ENCODE data around the gene PLAC8. TPM values are rescaled to one million over a fixed set of nuclear protein-coding genes. Genes with fewer than 3 reads are reported as not detected.
"Not testable (repeated sequence)": the region's sequence is repeated elsewhere in the genome, so short reads cannot be mapped to it uniquely, and the experiment has no call there.

PLAC8 gene
- total RNA-seq, 4 donors from 2014 or later: 0.78 to 3.5 (median 2.0) TPM

DNA sequence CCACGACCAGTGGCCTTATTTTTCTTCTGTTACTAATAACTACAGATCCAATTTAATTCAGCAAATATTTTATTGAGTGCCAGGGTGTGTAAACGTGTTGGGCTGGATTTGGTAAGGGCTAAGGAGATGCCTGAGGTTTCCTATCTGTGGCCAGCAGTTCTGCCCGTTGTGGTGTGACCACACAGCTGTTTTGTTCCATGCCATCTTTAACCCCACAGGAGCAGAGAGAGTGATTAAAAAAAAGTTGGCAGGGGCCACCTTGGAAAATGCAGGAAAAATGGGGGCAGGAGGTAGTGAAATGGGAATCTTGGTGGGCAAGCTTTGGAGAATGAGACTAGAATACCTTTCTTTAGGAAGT, 1.1 kb downstream of the PLAC8 start:
- WGBS: 52% methylated on average over 3 of the region's 3 CpGs
- Histone ChIP-seq H3K27me3 (no peaks in the 10 kb centered on the region), H3K4me1 (peaks cover 8 to 16% (median 15%) of the 10 kb centered on the region in 4 donors), H3K27ac (replicated peaks in 1 of 4) (no peak overlapping the region), H3K4me3 (peak overlapping the region in 1 of 4 donors; percentile 12), H3K36me3 (no peaks in the 10 kb centered on the region), H3K9me3 (no peaks in the 10 kb centered on the region)
- DNase-seq (ENCODE audit: extremely low spot score): no peak
- intact Hi-C loops (cut with DNase I): loop anchor here (5.0 kb wide), 1 partner anchor 36 kb away; no protein-coding TSS in a partner anchor
- TF ChIP-seq EP300 (IDR thresholded peaks at IDR 0.05) (no peak), POLR2AphosphoS5 (IDR thresholded peaks at IDR 0.05) (no peak), POLR2A (IDR thresholded peaks at IDR 0.05; ENCODE audit: low read depth) (no peak)
- TF ChIP-seq, protein P1, sequence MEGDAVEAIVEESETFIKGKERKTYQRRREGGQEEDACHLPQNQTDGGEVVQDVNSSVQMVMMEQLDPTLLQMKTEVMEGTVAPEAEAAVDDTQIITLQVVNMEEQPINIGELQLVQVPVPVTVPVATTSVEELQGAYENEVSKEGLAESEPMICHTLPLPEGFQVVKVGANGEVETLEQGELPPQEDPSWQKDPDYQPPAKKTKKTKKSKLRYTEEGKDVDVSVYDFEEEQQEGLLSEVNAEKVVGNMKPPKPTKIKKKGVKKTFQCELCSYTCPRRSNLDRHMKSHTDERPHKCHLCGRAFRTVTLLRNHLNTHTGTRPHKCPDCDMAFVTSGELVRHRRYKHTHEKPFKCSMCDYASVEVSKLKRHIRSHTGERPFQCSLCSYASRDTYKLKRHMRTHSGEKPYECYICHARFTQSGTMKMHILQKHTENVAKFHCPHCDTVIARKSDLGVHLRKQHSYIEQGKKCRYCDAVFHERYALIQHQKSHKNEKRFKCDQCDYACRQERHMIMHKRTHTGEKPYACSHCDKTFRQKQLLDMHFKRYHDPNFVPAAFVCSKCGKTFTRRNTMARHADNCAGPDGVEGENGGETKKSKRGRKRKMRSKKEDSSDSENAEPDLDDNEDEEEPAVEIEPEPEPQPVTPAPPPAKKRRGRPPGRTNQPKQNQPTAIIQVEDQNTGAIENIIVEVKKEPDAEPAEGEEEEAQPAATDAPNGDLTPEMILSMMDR (IDR thresholded peaks at IDR 0.05): no peak

DNA sequence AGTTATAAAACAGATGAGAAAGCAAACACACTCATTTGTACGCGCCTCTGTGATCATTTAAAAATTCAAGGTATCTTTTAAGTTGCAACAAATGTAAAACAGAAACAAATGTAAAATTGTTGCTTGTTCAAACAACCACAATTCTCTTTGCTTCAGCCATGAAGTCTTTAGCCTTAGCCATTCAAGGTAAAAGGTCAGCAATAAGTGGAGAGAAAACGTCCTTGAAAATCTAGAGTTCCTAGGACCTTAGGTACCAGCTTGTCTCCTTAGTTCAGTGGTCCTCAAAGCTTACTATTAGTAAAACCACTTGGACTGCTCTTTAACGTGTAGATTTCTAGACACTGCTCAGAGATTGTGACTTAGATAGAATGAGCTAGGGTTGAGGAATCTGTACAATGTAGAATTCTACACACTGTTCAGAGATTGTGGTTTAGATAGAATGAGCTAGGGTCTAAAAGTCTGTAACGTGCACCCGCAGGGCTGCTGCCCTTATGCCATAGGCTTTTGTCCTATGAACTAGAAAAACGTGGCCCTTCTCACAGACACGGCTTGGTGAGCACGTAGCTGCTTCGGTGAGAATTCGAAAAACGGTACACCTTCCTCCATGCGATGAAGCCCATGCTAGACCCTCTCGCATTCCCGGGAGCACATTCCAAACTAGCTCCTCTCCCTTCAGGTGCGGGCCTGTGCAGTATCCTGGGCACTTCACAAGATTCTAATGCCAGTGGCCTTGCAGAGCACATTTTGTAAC, 1.7 kb downstream of the PLAC8 start:
- intact Hi-C loops (cut with DNase I): loop anchor here (5.0 kb wide), 1 partner anchor 36 kb away; no protein-coding TSS in a partner anchor
- Histone ChIP-seq H3K27me3 (no peaks in the 10 kb centered on the region), H3K4me1 (peaks cover 8 to 16% (median 15%) of the 10 kb centered on the region in 4 donors), H3K27ac (replicated peaks in 1 of 4) (no peak overlapping the region), H3K36me3 (no peaks in the 10 kb centered on the region), H3K4me3 (peak overlapping the region in 1 of 4 donors; percentile 12), H3K9me3 (no peaks in the 10 kb centered on the region)
- no peak for DNase-seq (ENCODE audit: extremely low spot score)
- 85% methylated on average over 16 of the region's 16 CpGs for WGBS
- TF ChIP-seq POLR2AphosphoS5 (IDR thresholded peaks at IDR 0.05) (no peak), EP300 (IDR thresholded peaks at IDR 0.05) (no peak), POLR2A (IDR thresholded peaks at IDR 0.05; ENCODE audit: low read depth) (no peak)
- TF ChIP-seq, protein P1 (IDR thresholded peaks at IDR 0.05): no peak

- Histone ChIP-seq H3K4me1 (peaks cover 8 to 16% (median 15%) of the 10 kb centered on the region in 4 donors), H3K27ac (replicated peaks in 1 of 4) (no peak overlapping the region), H3K9me3 (no peaks in the 10 kb centered on the region), H3K36me3 (no peaks in the 10 kb centered on the region), H3K4me3 (no peak overlapping the region), H3K27me3 (no peaks in the 10 kb centered on the region)
- no peak for TF ChIP-seq POLR2A (IDR thresholded peaks at IDR 0.05; ENCODE audit: low read depth)
- TF ChIP-seq EP300 (IDR thresholded peaks at IDR 0.05): no peak
- TF ChIP-seq, protein P1 (IDR thresholded peaks at IDR 0.05): no peak
- TF ChIP-seq POLR2AphosphoS5 (IDR thresholded peaks at IDR 0.05): no peak
- intact Hi-C loops (cut with DNase I): loop anchor here (5.0 kb wide), 1 partner anchor 35 kb away; no protein-coding TSS in a partner anchor
- 91% methylated on average over 2 of the region's 2 CpGs for WGBS
- DNase-seq (ENCODE audit: extremely low spot score): no peak
These were observed 2.3 kb downstream of the PLAC8 start for GRCh38 chr4:83112231-83112630.

DNA sequence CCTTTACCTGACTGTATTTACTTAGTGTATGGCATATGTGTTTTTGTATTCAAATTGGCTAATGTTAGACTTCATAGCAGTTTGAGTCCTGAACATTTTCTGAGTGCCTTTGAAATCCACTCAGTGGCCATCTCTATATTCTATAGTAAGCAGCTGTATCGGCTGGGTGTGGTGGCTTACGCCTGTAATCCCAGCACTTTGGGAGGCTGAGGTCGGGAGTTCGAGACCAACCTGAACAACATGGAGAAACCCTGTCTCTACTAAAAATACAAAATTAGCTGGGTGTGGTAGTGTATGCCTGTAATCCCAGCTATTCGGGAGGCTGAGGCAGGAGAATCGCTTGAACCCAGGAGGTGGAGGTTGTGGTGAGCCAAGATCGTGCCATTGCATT, 2.8 kb downstream of the PLAC8 start:
- peaks cover 8 to 16% (median 15%) of the 10 kb centered on the region in 4 donors for H3K4me1 ChIP-seq
- not testable (repeated sequence) for H3K27me3 ChIP-seq; H3K9me3 ChIP-seq; H3K36me3 ChIP-seq; H3K27ac ChIP-seq (replicated peaks in 1 of 4); DNase-seq (ENCODE audit: extremely low spot score); H3K4me3 ChIP-seq
- intact Hi-C loops (cut with DNase I): loop anchor here (5.0 kb wide), 1 partner anchor 34 kb away; no protein-coding TSS in a partner anchor
- WGBS: 82% methylated on average over 7 of the region's 7 CpGs

DNA sequence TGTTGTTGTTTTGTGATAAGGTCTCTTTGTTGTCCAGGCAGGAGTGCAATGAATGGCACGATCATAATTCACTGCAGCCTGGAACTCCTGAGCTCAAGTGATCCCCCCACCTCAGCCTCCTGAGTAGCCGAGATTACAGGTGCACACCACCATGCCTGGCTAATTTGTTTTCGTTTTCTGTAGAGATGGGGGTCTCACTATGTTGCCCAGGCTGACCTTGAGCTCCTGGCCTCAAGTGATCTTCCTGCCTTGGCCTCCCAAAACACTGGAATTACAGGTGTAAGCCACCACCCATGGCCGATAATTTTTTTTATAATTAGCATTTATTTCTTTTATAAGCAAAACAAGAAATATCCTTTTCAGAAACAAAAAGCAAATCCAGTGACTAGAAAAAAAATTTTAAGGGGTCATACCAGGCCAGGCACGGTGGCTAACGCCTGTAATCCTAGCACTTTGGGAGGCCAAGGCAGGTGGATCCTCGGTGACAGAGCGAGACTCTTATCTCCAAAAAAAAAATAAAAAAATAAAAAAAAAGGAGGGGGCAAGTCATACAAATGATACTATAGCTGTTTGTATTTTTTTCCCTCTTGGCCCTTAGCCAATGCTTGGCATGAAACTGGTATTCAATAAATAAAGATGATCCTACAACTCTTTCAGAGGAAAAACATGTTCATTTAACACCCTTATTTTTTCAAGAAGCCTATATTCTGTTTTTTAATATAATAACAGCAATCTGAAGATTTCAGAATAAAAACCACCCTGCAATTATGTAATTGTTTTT, 3.4 kb downstream of the PLAC8 start:
- H3K27ac ChIP-seq (replicated peaks in 1 of 4): no peak overlapping the region
- H3K9me3 ChIP-seq: no peaks in the 10 kb centered on the region
- TF ChIP-seq, protein P1 (IDR thresholded peaks at IDR 0.05): no peak
- TF ChIP-seq POLR2AphosphoS5 (IDR thresholded peaks at IDR 0.05) (no peak), POLR2A (IDR thresholded peaks at IDR 0.05; ENCODE audit: low read depth) (no peak), EP300 (IDR thresholded peaks at IDR 0.05) (no peak)
- no peak for DNase-seq (ENCODE audit: extremely low spot score)
- H3K27me3 ChIP-seq: no peaks in the 10 kb centered on the region
- peaks cover 8 to 16% (median 15%) of the 10 kb centered on the region in 4 donors for H3K4me1 ChIP-seq
- intact Hi-C loops (cut with DNase I): loop anchor here (5.0 kb wide), 1 partner anchor 34 kb away; no protein-coding TSS in a partner anchor
- no peak overlapping the region for H3K4me3 ChIP-seq
- WGBS: 83% methylated on average over 8 of the region's 8 CpGs
- no peaks in the 10 kb centered on the region for H3K36me3 ChIP-seq

Data from esophagus muscularis mucosa (tissue), 4 donors.